T-cell (primary cell): Measurements from ENCODE around the gene SLC22A8. TPM values are rescaled to one million over a fixed set of nuclear protein-coding genes. Genes with fewer than 3 reads are reported as not detected.
A peak's percentile ranks its signal among the peaks of the same experiment; 100 is the strongest.
"Not testable (repeated sequence)": the region's sequence is repeated elsewhere in the genome, so short reads cannot be mapped to it uniquely, and the experiment has no call there.

Experiments used
- ATAC-seq, 4 experiments: fragments of 200-7000 bp in 3 of 4; fragments of 150-1000 bp in 1 of 4; cut with Tn5 transposase; replicated peaks in 1 of 4; 1 replicate in 3 of 4; 2 replicates in 1 of 4; pipeline ENCODE4 v1.10.0; 2021; ENCODE audit warnings: moderate library complexity in 3 of 4, mild to moderate bottlenecking in 2 of 4, moderate number of reproducible peaks in 1 of 4
- CTCF ChIA-PET, 2 donors: fragments of 300-600 bp; sonication (Branson Sonifier 250); formaldehyde crosslinking; loops; one replicate each; lab custom pipeline; 2022; ENCODE audit warnings: antibody characterized with exemption in 2 of 2; lab: Charles Lee
- POLR2A ChIA-PET, 2 donors: fragments of 300-600 bp; sonication (Branson Sonifier 250); formaldehyde crosslinking; loops; one replicate each; lab custom pipeline; 2022; ENCODE audit warnings: antibody characterized with exemption in 2 of 2; lab: Charles Lee
- DNase-seq, 35 experiments: peaks; one replicate each; pipeline versions ENCODE4 v3.0.0 to v3.0.0-alpha.2; 2013 to 2023
- H3K27ac ChIP-seq: one replicate; pipeline ENCODE4 v1.5.1; 2013; ENCODE audit warnings: low read length
- H3K27me3 ChIP-seq, 2 experiments: replicated peaks in 1 of 2; 1 replicate in 1 of 2; 2 replicates in 1 of 2; pipeline versions ENCODE4 v1.6.1 to v1.7.0; 2013; ENCODE audit warnings: low read length in 1 of 2, mixed read lengths in 1 of 2; ENCODE audit not compliant: control insufficient read depth in 2 of 2, insufficient read depth in 2 of 2; ENCODE audit errors: extremely low read depth in 1 of 2
- H3K36me3 ChIP-seq, 2 donors: 1 replicate in 1 of 2; 2 replicates in 1 of 2; pipeline versions ENCODE4 v1.6.1 to v1.7.0; 2013; ENCODE audit warnings: low read length in 1 of 2; ENCODE audit not compliant: control insufficient read depth in 2 of 2, insufficient read depth in 1 of 2; ENCODE audit errors: extremely low read depth in 1 of 2
- H3K4me1 ChIP-seq, 2 experiments: 1 replicate in 1 of 2; 2 replicates in 1 of 2; pipeline versions ENCODE4 v1.6.1 to v1.7.0; 2013; ENCODE audit warnings: low read length in 2 of 2, mixed read lengths in 1 of 2; ENCODE audit not compliant: insufficient read depth in 2 of 2, control insufficient read depth in 1 of 2; ENCODE audit errors: extremely low read depth in 1 of 2
- H3K4me3 ChIP-seq, 2 donors: 1 replicate in 1 of 2; 2 replicates in 1 of 2; pipeline versions ENCODE4 v1.5.1 to v1.7.0; 2013; ENCODE audit warnings: mild to moderate bottlenecking in 2 of 2, low read length in 1 of 2, moderate library complexity in 1 of 2; ENCODE audit not compliant: control insufficient read depth in 1 of 2; ENCODE audit errors: extremely low read depth in 1 of 2
- H3K9me3 ChIP-seq: 2 replicates; pipeline ENCODE4 v1.7.0; 2013
- H3K27ac Mint-ChIP-seq, 2 donors: one replicate each; pipeline ENCODE4 v1.8.0; 2020 to 2021; ENCODE audit warnings: mild to moderate bottlenecking in 2 of 2, mixed read lengths in 2 of 2
- H3K27me3 Mint-ChIP-seq, 2 donors: one replicate each; pipeline ENCODE4 v1.8.0; 2021 to 2022; ENCODE audit warnings: mixed read lengths in 2 of 2
- H3K36me3 Mint-ChIP-seq: one replicate; pipeline ENCODE4 v1.8.0; 2021; ENCODE audit warnings: mixed read lengths
- H3K4me1 Mint-ChIP-seq, 3 donors: one replicate each; pipeline ENCODE4 v1.8.0; 2020 to 2022; ENCODE audit warnings: mixed read lengths in 3 of 3, mild to moderate bottlenecking in 1 of 3
- H3K4me3 Mint-ChIP-seq, 3 donors: one replicate each; pipeline ENCODE4 v1.8.0; 2020 to 2022; ENCODE audit warnings: mild to moderate bottlenecking in 3 of 3, mixed read lengths in 3 of 3, moderate library complexity in 3 of 3
- H3K9me3 Mint-ChIP-seq, 3 donors: one replicate each; pipeline ENCODE4 v1.8.0; 2020 to 2022; ENCODE audit warnings: mixed read lengths in 3 of 3
- WGBS: methylation state at CpG from one replicate; pipeline ENCODE4 v1.1.5; 2013; ENCODE audit warnings: missing lambda C conversion rate; ENCODE audit not compliant: insufficient coverage; 5-methylcytosine and 5-hydroxymethylcytosine counted together
- total RNA-seq, 35 experiments: library from RNA in 6 of 35; stranded (reverse) in 6 of 35; fragments of 120-200 nt in 1 of 35; gene quantifications; one replicate each; pipeline versions ENCODE4 v1.2.1 to v1.2.4 and lab custom pipeline; 2013 to 2026

Gene SLC22A8, protein sequence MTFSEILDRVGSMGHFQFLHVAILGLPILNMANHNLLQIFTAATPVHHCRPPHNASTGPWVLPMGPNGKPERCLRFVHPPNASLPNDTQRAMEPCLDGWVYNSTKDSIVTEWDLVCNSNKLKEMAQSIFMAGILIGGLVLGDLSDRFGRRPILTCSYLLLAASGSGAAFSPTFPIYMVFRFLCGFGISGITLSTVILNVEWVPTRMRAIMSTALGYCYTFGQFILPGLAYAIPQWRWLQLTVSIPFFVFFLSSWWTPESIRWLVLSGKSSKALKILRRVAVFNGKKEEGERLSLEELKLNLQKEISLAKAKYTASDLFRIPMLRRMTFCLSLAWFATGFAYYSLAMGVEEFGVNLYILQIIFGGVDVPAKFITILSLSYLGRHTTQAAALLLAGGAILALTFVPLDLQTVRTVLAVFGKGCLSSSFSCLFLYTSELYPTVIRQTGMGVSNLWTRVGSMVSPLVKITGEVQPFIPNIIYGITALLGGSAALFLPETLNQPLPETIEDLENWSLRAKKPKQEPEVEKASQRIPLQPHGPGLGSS
- total RNA-seq (not detected), total RNA-seq (lab: John Stamatoyannopoulos, UW) (0 to 0.05 (median 0) reads per million in 29 experiments)
- not detected for total RNA-seq (2013)

- Histone ChIP-seq H3K4me3 (no peak within 1 kb of the TSS), H3K36me3 (no peaks in the 10 kb centered on the region), H3K27me3 (peaks cover 0 to 44% of the 10 kb centered on the region in 2 experiments), H3K4me1 (no peaks in the 10 kb centered on the region), H3K27ac (no peak within 1 kb of the TSS), H3K9me3 (no peaks in the 10 kb centered on the region)
- Mint-ChIP-seq H3K9me3 (no peaks in the 10 kb centered on the region), H3K27me3 (peaks cover 29 to 32% of the 10 kb centered on the region in 2 donors), H3K36me3 (no peaks in the 10 kb centered on the region), H3K27ac (no peak within 1 kb of the TSS), H3K4me3 (no peak within 1 kb of the TSS), H3K4me1 (no peaks in the 10 kb centered on the region)
- CTCF ChIA-PET = no interaction called here
- ATAC-seq (no peak), DNase-seq (no peak)
- POLR2A ChIA-PET = no interaction called here
- 66% methylated on average over 16 of the region's 18 CpGs for WGBS
Measured at GRCh38 chr11:63015521-63016215, at the start of gene SLC22A8. SLC22A8 (minus strand) TSS chr11:63015841; CDS start chr11:63014958, 883 bp downstream.

- H3K27ac Mint-ChIP-seq, H3K36me3 ChIP-seq, POLR2A ChIA-PET, H3K27ac ChIP-seq, H3K4me3 ChIP-seq, H3K9me3 ChIP-seq, H3K4me3 Mint-ChIP-seq, DNase-seq, H3K36me3 Mint-ChIP-seq, H3K4me1 ChIP-seq, ATAC-seq, CTCF ChIA-PET, H3K4me1 Mint-ChIP-seq: not testable (repeated sequence)
- peaks cover 0 to 13% of the 10 kb centered on the region in 2 experiments for H3K27me3 ChIP-seq
- Mint-ChIP-seq H3K9me3 (peaks cover 0 to 12% (median 4%) of the 10 kb centered on the region in 3 donors), H3K27me3 (peaks cover 32 to 37% of the 10 kb centered on the region in 2 donors)
- no CpG with 5 or more reads among the region's 1 CpG for WGBS
Measured at GRCh38 chr11:63046203-63046602, 30.6 kb upstream of the SLC22A8 start.

- DNase-seq = no peak
- Mint-ChIP-seq H3K4me3 (no peak overlapping the region), H3K27ac (no peak overlapping the region), H3K27me3 (peaks cover 14 to 40% of the 10 kb centered on the region in 2 donors), H3K4me1 (no peaks in the 10 kb centered on the region), H3K36me3 (no peaks in the 10 kb centered on the region), H3K9me3 (peaks cover 0 to 8% (median 4%) of the 10 kb centered on the region in 3 donors)
- 90% methylated on average over 3 of the region's 3 CpGs for WGBS
- Histone ChIP-seq H3K36me3 (no peaks in the 10 kb centered on the region), H3K4me1 (no peaks in the 10 kb centered on the region), H3K27ac (no peak overlapping the region), H3K9me3 (no peaks in the 10 kb centered on the region), H3K27me3 (peaks cover 0 to 13% of the 10 kb centered on the region in 2 experiments), H3K4me3 (no peak overlapping the region)
- ChIA-PET POLR2A (no interaction called here), CTCF (no interaction called here)
- no peak for ATAC-seq
Measured at GRCh38 chr11:63042596-63042995, 27.0 kb upstream of the SLC22A8 start.

GRCh38 chr11:63032457-63032856 lies 16.8 kb upstream of the SLC22A8 start:
- H3K27me3 Mint-ChIP-seq = peaks cover 32 to 44% of the 10 kb centered on the region in 2 donors
- H3K9me3 Mint-ChIP-seq = no peaks in the 10 kb centered on the region
- peaks cover 0 to 4% (median 2%) of the 10 kb centered on the region in 3 donors for H3K4me1 Mint-ChIP-seq
- Histone ChIP-seq H3K9me3 (no peaks in the 10 kb centered on the region), H3K27ac (no peak overlapping the region), H3K4me3 (no peak overlapping the region), H3K4me1 (no peaks in the 10 kb centered on the region), H3K36me3 (no peaks in the 10 kb centered on the region), H3K27me3 (peaks cover 0 to 12% of the 10 kb centered on the region in 2 experiments)
- 100% methylated on average over 1 of the region's 4 CpGs for WGBS
- no peak overlapping the region for H3K27ac Mint-ChIP-seq
- ChIA-PET POLR2A (no interaction called here), CTCF (no interaction called here)
- no peak for ATAC-seq
- DNase-seq = no peak
- no peaks in the 10 kb centered on the region for H3K36me3 Mint-ChIP-seq
- H3K4me3 Mint-ChIP-seq = no peak overlapping the region

- Mint-ChIP-seq H3K9me3 (no peaks in the 10 kb centered on the region), H3K36me3 (no peaks in the 10 kb centered on the region), H3K4me3 (no peak overlapping the region), H3K27ac (peak overlapping the region in 1 of 2 donors; percentile 36), H3K27me3 (peaks cover 21 to 34% of the 10 kb centered on the region in 2 donors), H3K4me1 (peaks cover 4 to 6% (median 4%) of the 10 kb centered on the region in 3 donors)
- ATAC-seq (peak; percentile 82 to 90 (median 83)), DNase-seq (peak; percentile 49 to 86 (median 77))
- Histone ChIP-seq H3K36me3 (no peaks in the 10 kb centered on the region), H3K27me3 (peaks cover 0 to 31% of the 10 kb centered on the region in 2 experiments), H3K4me3 (no peak overlapping the region), H3K4me1 (peaks cover 0 to 5% of the 10 kb centered on the region in 2 experiments), H3K9me3 (no peaks in the 10 kb centered on the region), H3K27ac (no peak overlapping the region)
- CTCF ChIA-PET = interaction anchor here (0.6 to 4.9 kb wide), 3 partner anchors 114 to 119 kb away, joined by 3 to 58 read pairs (median 23); no protein-coding TSS in a partner anchor
- 16% methylated on average over 13 of the region's 19 CpGs for WGBS
- POLR2A ChIA-PET = no interaction called here
Measured at GRCh38 chr11:63023841-63024648, 8.4 kb upstream of the SLC22A8 start.
